Measurements from ENCODE around the gene SPX. TPM values are rescaled to one million over a fixed set of nuclear protein-coding genes. Genes with fewer than 3 reads are reported as not detected.

SPX gene
- total RNA-seq, 1 donor from 2014 or later: 0.23 TPM

GRCh38 chr12:21538061-21538653, 12.1 kb downstream of the SPX start:
- no peak for DNase-seq (ENCODE audit: low spot score)
- ATAC-seq: no peak

GRCh38 chr12:21539797-21540196, 13.7 kb downstream of the SPX start:
- ATAC-seq (no peak), DNase-seq (ENCODE audit: low spot score) (no peak)

GRCh38 chr12:21541773-21542172, 15.7 kb downstream of the SPX start:
- ATAC-seq: no peak
- no peak for DNase-seq (ENCODE audit: low spot score)

GRCh38 chr12:21542403-21542802, 16.3 kb downstream of the SPX start:
- ATAC-seq (no peak), DNase-seq (ENCODE audit: low spot score) (no peak)

- no peak for DNase-seq (ENCODE audit: low spot score)
- no peak for ATAC-seq
These were observed 17.1 kb downstream of the SPX start for GRCh38 chr12:21543151-21543550.

GRCh38 chr12:21545557-21545956, 19.5 kb downstream of the SPX start:
- ATAC-seq: no peak

GRCh38 chr12:21546716-21547115, 20.6 kb downstream of the SPX start:
- no peak for ATAC-seq
- DNase-seq (ENCODE audit: low spot score): no peak

More at GRCh38 chr12:21545557-21545956, 19.5 kb downstream of the SPX start:
- DNase-seq (ENCODE audit: low spot score): no peak

- ATAC-seq (no peak), DNase-seq (ENCODE audit: low spot score) (no peak)
These were observed 21.3 kb downstream of the SPX start for GRCh38 chr12:21547437-21547836.

- ATAC-seq: no peak
- DNase-seq (ENCODE audit: low spot score): no peak
These were observed 25.9 kb downstream of the SPX start for GRCh38 chr12:21551841-21552465.

- no peak for DNase-seq (ENCODE audit: low spot score)
- no peak for ATAC-seq
These were observed 26.7 kb downstream of the SPX start for GRCh38 chr12:21552635-21553328.

- DNase-seq (ENCODE audit: low spot score) (no peak), ATAC-seq (no peak)
These were observed 27.2 kb downstream of the SPX start for GRCh38 chr12:21553329-21553675.

- ATAC-seq (no peak), DNase-seq (ENCODE audit: low spot score) (no peak)
These were observed 32.1 kb downstream of the SPX start for GRCh38 chr12:21558100-21558679.

GRCh38 chr12:21559855-21560569, 33.9 kb downstream of the SPX start:
- ATAC-seq (peak; percentile 75), DNase-seq (ENCODE audit: low spot score) (no peak)

GRCh38 chr12:21561158-21561557, 35.1 kb downstream of the SPX start:
- no peak for DNase-seq (ENCODE audit: low spot score)
- peak; percentile 58 for ATAC-seq

- ATAC-seq (no peak), DNase-seq (ENCODE audit: low spot score) (no peak)
These were observed 36.8 kb downstream of the SPX start for GRCh38 chr12:21562859-21563258.

- no peak for DNase-seq (ENCODE audit: low spot score)
- ATAC-seq: peak; percentile 83
These were observed 40.3 kb downstream of the SPX start for GRCh38 chr12:21566223-21566906.

- no peak for ATAC-seq
- DNase-seq (ENCODE audit: low spot score): no peak
These were observed 40.9 kb downstream of the SPX start for GRCh38 chr12:21566907-21567394.

- no peak for ATAC-seq
- no peak for DNase-seq (ENCODE audit: low spot score)
These were observed 42.0 kb downstream of the SPX start for GRCh38 chr12:21568115-21568514.

GRCh38 chr12:21571046-21571445, 45.0 kb downstream of the SPX start:
- ATAC-seq (no peak), DNase-seq (ENCODE audit: low spot score) (no peak)

- DNase-seq (ENCODE audit: low spot score): no peak
- ATAC-seq: no peak
These were observed 47.8 kb downstream of the SPX start for GRCh38 chr12:21573733-21574358.
